Activated CD8-positive, alpha-beta memory T cell treated with anti-CD3 and anti-CD28 coated beads for 36 hours (primary cell): ENCODE measurements around the gene ELAVL1. TPM values are rescaled to one million over a fixed set of nuclear protein-coding genes. Genes with fewer than 3 reads are reported as not detected.

Experiments used
- CTCF ChIA-PET: fragments of 350-600 bp; sonication (Branson Sonifier 250); formaldehyde crosslinking; loops from one replicate; lab custom pipeline; 2021; ENCODE audit warnings: antibody characterized with exemption; lab: Charles Lee
- POLR2A ChIA-PET: fragments of 350-600 bp; sonication (Branson Sonifier 250); formaldehyde crosslinking; loops from one replicate; lab custom pipeline; 2021; ENCODE audit warnings: antibody characterized with exemption; lab: Charles Lee
- total RNA-seq, 2 experiments: library from RNA; stranded (reverse); gene quantifications; one replicate each; pipeline ENCODE4 v1.2.3, GENCODE V29; 2021

Gene ELAVL1
- total RNA-seq, 2 experiments from 2014 or later = 166 to 169 TPM

DNA sequence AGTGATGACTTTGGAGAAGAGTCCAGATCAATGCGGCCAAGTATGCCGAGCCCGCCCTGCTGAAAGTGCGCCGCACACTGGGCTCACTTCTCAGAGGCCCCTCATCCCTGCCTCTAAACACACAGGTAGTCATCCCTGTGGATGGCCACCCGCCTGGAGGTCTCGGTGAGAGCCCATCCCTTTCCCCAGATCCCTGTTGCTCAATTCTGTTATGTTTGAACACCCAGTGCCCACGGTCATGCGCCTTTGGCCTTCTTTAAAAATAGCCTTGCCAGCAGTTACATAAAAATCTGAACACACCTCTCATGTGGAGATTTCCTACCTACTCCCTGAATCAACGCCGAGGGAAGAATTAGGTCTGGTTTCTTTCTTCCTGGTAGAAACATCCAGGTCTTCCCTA, 11.9 kb downstream of the ELAVL1 start:
- ChIA-PET CTCF (no interaction called here), POLR2A (no interaction called here)

DNA sequence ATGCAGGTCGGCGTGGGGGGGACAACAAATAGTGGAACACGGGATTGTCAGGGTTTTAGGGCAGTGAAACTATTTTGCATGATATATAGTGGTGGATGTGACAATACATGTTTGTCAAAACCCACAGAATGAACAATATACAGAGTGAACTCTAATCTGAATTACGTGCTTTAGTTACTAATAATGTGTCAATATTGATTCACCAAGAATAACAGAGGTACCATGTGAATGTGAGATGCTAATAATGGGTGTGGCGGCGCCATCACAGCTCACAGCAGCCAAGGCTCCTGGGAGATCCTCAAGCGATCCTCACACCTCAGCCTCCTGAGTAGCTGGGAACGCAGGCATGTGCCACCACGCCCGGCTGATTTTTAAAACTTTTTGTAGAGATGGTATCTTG, 12.9 kb downstream of the ELAVL1 start:
- POLR2A ChIA-PET = no interaction called here
- CTCF ChIA-PET = no interaction called here

- ChIA-PET POLR2A (interaction anchor here (0.6 kb wide), 1 partner anchor 12 kb away, joined by 3 read pairs; no protein-coding TSS in a partner anchor), CTCF (interaction anchor here (1.0 kb wide), 1 partner anchor 18 kb away, joined by 3 read pairs; no protein-coding TSS in a partner anchor)
These were observed 16.3 kb downstream of the ELAVL1 start for GRCh38 chr19:7989071-7989575.

DNA sequence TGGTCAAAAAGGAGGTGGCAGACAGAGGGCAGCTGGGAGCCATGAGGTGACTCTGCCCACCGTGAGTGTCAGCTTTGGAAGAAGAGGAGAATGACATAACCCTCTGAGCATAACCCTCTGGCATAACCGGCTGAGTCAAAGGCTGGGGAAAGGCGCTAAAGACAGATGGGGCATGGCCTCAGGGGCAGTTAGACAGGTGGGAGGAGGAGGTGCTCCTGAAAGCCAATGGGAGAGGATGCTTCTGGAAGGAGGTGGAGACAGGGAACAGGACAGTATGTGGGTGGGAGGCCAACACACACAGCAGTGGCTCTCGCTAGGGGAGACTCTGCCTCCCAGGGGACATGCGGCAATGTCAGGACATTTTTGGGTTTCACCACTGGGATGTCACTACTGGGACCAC, 17.1 kb downstream of the ELAVL1 start:
- ChIA-PET CTCF (no interaction called here), POLR2A (no interaction called here)

DNA sequence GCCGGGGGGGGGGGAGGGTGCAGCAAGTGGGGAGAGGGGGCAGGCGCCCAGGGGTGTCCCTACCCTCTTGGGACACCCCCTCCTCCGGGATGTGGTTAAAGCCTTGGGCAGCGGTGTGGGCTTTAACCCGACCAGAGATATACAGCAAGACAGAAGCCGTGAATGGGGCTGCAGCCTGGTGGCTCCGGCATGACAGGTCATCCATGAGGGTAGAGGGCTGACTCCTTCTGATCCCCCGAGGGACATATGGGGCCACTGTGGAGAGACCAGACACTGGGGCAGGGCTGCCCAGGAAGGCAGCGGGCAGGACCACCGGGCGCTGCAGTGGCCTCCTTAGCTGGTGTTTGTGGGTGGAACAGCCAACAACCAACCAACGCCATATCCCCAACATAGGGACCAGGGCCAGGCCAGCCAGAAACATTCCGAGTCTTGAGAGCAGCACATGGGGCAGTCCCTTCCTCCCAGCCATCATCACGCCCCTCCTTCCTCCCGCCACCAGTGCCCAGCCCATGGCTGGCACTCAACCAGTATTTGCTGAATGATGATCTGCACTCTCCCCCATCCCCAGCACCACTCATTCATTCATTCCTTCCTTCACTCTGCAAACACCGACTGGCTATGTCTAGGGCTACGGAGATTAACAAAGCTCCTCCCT, 18.2 kb downstream of the ELAVL1 start:
- ChIA-PET POLR2A (no interaction called here), CTCF (interaction anchor here (0.5 kb wide), 1 partner anchor 653 kb away, joined by 3 read pairs; no protein-coding TSS in a partner anchor)

GRCh38 chr19:7986321-7987113, 18.9 kb downstream of the ELAVL1 start:
- ChIA-PET POLR2A (no interaction called here), CTCF (no interaction called here)

DNA sequence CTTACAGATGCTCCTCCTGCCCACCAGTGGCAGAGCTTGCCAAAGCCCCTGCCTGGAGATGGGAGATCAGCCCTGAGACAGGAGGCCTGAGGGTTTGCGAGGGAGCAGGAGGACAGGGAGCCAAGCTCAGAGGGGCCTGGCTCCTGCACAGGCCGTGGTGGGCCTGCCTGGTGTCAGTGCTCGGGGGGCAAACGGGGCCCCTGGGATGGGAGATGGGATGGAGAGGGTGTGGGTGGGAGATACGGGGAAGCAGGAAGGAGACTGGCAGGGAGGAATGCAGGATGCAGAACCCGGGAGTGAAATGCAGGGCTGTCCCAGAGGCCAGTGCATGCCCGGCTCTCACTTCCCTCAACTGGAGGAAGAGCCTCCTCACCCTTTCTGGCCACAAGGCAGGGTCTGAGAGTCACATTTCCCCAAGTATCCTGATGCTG, 19.9 kb downstream of the ELAVL1 start:
- POLR2A ChIA-PET = no interaction called here
- CTCF ChIA-PET = interaction anchor here (1.0 to 1.3 kb wide), 2 partner anchors 21 to 42 kb away, joined by 3 read pairs; partner anchors contain the start of gene TIMM44

DNA sequence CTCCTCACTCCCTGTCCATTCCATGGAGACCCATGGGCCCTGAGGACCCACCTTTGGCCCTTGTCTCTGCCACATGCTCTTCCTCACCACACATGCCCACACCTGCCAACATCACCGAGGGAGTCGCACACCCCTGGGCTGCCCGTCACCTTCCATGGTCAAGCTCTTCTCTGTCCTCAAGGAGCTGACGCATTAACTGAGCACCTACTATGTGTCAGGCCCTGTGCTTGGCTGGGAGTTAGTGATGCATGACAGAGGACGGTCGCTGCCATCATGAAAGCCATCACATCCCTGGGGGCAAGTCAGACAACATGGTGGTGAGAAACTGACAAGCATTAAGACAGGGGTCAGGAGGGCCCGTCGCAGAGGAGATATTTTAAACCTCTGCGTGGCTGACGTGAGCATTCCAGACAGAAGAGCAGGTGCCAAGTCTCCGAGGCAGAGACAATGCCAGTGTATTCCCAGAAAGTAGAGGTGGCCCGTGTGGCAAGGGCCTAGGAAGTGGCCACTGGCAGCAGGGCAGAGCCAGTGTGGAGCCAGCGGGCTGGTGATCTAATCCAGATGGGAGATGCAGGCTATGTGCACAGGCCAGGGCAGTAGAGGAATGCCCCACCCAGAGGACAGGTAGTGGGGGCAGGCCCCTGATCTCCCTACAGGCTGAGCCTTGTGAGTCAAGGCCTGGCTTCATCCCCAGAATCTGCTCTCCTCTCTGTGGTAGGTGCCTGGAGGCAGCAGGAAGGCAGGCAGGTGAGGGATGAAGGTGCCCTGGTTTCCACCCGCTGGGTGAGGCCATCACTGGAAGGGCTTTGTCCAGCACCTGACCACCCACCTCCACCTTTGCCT, 21.2 kb downstream of the ELAVL1 start:
- ChIA-PET POLR2A (no interaction called here), CTCF (interaction anchor here (0.6 to 1.5 kb wide), 3 partner anchors 19 to 220 kb away, joined by 3 to 5 read pairs (median 4); partner anchors contain the start of gene TIMM44)

- POLR2A ChIA-PET = no interaction called here
- CTCF ChIA-PET = interaction anchor here (0.6 to 1.5 kb wide), 2 partner anchors 19 to 221 kb away, joined by 4 to 5 read pairs; no protein-coding TSS in a partner anchor
These were observed 22.0 kb downstream of the ELAVL1 start for GRCh38 chr19:7983286-7983950.

GRCh38 chr19:7982651-7983099, 22.8 kb downstream of the ELAVL1 start:
- CTCF ChIA-PET = interaction anchor here (1.5 kb wide), 1 partner anchor 20 kb away, joined by 4 read pairs; no protein-coding TSS in a partner anchor
- POLR2A ChIA-PET = no interaction called here

DNA sequence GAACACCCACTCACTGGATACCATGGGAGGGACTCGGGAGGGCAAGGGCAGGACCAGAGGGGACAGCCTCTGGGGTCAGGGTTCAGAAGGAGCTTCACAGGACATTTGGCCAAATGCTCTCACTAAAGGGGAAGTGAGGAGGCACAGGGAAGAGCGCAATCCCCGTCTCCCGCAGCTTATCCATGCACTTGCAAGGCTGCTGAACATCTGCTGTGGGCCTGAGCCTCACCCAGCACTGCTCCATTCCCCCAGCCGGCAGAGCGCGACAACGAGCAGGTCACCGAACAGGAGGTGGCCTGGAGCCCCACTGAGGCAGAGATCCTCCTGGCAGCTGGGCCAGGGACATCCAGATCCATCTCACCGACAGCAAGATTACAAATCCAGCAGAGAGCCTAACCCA, 23.3 kb downstream of the ELAVL1 start:
- ChIA-PET CTCF (no interaction called here), POLR2A (no interaction called here)

- ChIA-PET CTCF (no interaction called here), POLR2A (no interaction called here)
These were observed 23.8 kb downstream of the ELAVL1 start for GRCh38 chr19:7981661-7982060.

- POLR2A ChIA-PET = no interaction called here
- CTCF ChIA-PET = interaction anchor here (1.0 kb wide), 1 partner anchor 10 kb away, joined by 3 read pairs; no protein-coding TSS in a partner anchor
These were observed 24.2 kb downstream of the ELAVL1 start for GRCh38 chr19:7981199-7981598.

DNA sequence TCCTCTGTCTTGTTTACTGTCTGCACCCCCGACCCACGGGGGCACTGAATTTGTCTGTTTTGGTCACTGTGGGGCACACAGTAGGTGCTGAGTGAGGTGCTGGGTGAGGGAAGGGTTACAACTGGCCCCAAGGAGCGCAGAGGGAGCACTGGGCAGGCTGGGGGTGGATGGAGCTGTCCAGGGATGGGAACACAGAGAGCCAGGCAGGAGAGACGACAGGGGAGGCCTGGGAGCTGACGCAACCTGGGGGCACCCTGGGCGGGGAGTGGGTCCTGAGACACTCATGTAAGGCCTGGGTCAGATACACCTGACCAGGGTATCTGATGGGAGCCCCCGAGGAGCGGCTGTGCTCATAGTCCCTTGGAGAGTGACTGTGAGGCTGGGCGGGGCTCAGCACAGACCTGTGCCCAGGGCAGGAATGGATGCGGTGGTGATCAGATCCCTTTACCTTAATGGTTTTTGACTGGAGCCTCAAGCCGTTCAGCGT, 24.8 kb downstream of the ELAVL1 start:
- ChIA-PET POLR2A (no interaction called here), CTCF (interaction anchor here (1.0 kb wide), 1 partner anchor 10 kb away, joined by 3 read pairs; no protein-coding TSS in a partner anchor)

DNA sequence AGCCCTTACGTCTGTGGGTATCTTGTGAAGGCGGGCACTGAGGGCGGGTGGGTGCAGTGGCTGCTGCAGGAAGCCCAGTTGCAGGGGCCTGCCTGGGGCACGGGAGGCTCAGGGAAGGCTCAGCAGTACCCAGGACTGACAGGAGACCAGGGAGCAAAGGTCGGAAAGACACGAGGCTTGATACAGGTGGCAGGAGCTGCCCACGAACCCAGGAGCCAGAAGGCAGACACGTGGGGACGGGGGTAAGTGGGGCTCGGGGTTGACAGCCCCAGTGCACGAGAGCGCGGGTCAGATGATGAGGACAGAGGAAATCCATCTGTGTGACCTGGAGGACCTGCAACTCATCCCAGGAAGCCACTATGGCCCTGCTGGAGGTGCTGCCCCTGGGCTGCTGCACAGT, 25.3 kb downstream of the ELAVL1 start:
- POLR2A ChIA-PET = no interaction called here

GRCh38 chr19:7979559-7979958, 25.9 kb downstream of the ELAVL1 start:
- ChIA-PET POLR2A (no interaction called here), CTCF (no interaction called here)

More for the DNA sequence above, 25.3 kb downstream of the ELAVL1 start:
- CTCF ChIA-PET = interaction anchor here (1.0 kb wide), 1 partner anchor 9 kb away, joined by 3 read pairs; no protein-coding TSS in a partner anchor

DNA sequence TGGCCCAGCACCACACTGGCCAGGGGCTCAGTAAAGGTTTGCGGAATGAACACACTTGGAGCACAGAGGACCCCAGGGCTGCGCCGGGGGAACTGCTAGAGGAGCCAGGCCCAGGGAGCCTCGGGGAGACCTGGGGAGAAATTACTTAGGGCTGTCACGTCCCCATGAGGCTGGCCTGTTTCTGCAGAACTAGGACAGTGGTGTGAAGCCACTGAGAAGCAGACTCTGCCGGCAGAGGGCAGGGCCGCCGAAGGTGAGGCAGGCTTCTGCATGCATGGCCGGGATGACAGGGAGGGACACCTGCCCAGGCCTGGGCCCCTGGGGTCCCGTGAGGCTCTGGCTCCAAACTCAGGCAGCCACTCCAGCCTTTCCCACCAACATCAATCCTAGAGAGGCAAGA, 26.4 kb downstream of the ELAVL1 start:
- ChIA-PET POLR2A (no interaction called here), CTCF (no interaction called here)

DNA sequence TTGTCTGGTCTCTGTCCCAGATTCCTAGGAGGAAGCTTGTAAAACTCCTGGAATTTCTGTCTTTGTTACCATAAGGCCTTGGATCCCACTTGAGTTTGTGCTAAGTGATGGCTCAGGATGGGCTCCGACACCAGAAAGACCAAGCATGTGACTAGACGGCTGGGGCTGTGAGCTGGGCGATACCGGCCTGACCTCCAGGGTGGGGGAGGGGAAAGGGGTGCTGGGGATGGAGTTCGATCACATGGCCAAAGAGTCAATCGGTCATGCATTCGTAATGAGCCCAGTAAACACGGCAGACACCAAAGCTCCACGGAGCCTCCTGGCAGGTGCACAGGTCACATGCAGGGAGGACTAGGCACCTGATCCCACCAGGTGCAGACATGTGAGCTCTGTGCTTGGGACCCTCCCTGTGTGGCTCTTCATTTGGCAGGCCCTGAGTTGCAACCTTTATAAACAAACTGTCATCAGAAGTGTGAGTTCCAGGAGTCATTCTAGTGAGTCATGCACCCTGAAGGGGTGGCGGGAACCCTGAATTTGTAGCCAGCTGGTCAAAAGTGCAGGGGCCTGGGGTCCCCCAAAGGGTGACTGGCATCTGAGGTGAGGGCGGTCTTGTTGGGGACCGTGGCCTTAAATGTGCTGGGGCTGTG, 27.1 kb downstream of the ELAVL1 start:
- POLR2A ChIA-PET = no interaction called here
- CTCF ChIA-PET = no interaction called here
